ENCODE results near the gene CACNA1I. TPM values are rescaled to one million over a fixed set of nuclear protein-coding genes. Genes with fewer than 3 reads are reported as not detected.

CACNA1I gene
- total RNA-seq, 2 experiments from 2014 or later: 29.2 to 30.1 TPM

DNA sequence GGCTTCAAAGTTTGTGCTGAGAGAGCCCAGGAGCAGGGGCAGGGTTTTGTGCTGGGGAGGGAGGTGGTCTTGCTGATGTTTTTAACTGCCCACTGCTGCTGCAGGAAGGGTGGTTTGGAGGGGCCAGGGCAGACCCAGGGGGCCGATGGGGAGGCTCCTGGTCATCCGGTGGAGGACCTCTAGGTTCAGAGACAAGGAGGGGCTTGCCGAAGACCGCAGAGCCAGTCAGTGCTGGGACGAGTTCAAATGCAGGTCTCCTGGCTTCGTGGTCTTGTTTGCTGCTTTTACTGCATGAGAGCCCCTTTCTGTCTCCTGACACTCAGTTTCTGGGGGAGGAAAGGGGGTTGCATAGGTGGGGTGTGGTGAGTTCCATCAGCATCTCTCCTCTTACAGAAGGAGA is 26.0 kb downstream of the CACNA1I start:
- H3K27me3 Mint-ChIP-seq: peaks cover 5% of the 10 kb centered on the region
- TF ChIP-seq, protein P1, sequence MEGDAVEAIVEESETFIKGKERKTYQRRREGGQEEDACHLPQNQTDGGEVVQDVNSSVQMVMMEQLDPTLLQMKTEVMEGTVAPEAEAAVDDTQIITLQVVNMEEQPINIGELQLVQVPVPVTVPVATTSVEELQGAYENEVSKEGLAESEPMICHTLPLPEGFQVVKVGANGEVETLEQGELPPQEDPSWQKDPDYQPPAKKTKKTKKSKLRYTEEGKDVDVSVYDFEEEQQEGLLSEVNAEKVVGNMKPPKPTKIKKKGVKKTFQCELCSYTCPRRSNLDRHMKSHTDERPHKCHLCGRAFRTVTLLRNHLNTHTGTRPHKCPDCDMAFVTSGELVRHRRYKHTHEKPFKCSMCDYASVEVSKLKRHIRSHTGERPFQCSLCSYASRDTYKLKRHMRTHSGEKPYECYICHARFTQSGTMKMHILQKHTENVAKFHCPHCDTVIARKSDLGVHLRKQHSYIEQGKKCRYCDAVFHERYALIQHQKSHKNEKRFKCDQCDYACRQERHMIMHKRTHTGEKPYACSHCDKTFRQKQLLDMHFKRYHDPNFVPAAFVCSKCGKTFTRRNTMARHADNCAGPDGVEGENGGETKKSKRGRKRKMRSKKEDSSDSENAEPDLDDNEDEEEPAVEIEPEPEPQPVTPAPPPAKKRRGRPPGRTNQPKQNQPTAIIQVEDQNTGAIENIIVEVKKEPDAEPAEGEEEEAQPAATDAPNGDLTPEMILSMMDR (IDR thresholded peaks at IDR 0.05): no peak
- no peak overlapping the region for H3K27ac Mint-ChIP-seq
- no peak for ATAC-seq (ENCODE audit: poor library complexity)
- H3K9me3 ChIP-seq (ENCODE audit: control insufficient read depth in 1 of 2, insufficient read depth in 1 of 2, low read length in 2 of 2): peaks cover 0 to 5% of the 10 kb centered on the region in 2 experiments
- H3K36me3 ChIP-seq (ENCODE audit: insufficient read depth, low read length): no peaks in the 10 kb centered on the region
- POLR2A ChIA-PET: no interaction called here
- H3K27ac ChIP-seq (ENCODE audit: low read depth in 1 of 2, low read length in 2 of 2): no peak overlapping the region
- no peak overlapping the region for H3K4me3 ChIP-seq (ENCODE audit: low read length)
- no peak overlapping the region for H3K4me3 Mint-ChIP-seq
- intact Hi-C loops (cut with DNase I, micrococcal nuclease): no loop called here
- no peak for DNase-seq
- CTCF ChIA-PET: no interaction called here
- no peaks in the 10 kb centered on the region for H3K9me3 Mint-ChIP-seq
- H3K36me3 Mint-ChIP-seq (ENCODE audit: low read depth): no peaks in the 10 kb centered on the region
- H3K27me3 ChIP-seq (ENCODE audit: control insufficient read depth in 1 of 2, insufficient read depth in 2 of 2, low read length in 2 of 2): peaks cover 0 to 3% of the 10 kb centered on the region in 2 experiments
- H3K4me1 Mint-ChIP-seq (ENCODE audit: low read depth): peaks cover 21% of the 10 kb centered on the region
- peaks cover 27% of the 10 kb centered on the region for H3K4me1 ChIP-seq (ENCODE audit: insufficient read depth, low read length)

DNA sequence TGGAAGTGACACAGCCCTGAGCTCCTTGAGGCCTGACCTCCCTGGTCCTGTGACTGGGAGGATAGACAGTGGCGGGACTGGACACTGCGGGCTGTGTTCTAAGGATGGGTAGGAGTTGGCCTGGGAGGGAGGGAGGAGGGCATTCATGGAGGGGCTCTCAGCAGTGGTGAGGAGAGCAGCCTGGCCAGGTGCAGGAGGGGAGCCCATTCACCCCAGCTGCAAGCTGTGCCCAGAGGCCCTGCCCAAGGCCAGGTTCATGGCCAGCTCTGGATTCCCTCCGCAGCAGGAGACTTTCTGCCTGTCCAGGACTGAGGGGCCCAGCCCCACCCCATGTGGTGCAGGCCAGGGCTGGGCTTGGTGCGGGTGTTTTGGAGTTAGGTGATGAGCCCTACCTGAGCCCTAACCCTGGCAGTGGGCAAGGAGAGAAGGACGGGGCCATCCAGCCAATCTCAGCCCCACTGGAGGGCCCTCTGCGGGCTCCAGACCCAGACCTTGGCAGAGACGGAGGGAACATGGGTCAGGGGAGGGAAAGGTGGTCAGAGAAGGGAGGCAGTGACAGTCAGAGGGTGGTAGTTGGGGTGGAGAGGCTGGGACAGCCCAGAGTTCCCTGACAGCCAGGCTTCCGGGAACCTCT is 26.8 kb downstream of the CACNA1I start:
- Mint-ChIP-seq H3K4me1 (ENCODE audit: low read depth) (peaks cover 29% of the 10 kb centered on the region), H3K27me3 (peaks cover 5% of the 10 kb centered on the region), H3K27ac (no peak overlapping the region), H3K9me3 (peaks cover 5% of the 10 kb centered on the region), H3K4me3 (no peak overlapping the region), H3K36me3 (ENCODE audit: low read depth) (no peaks in the 10 kb centered on the region)
- Histone ChIP-seq H3K9me3 (ENCODE audit: control insufficient read depth in 1 of 2, insufficient read depth in 1 of 2, low read length in 2 of 2) (peaks cover 0 to 5% of the 10 kb centered on the region in 2 experiments), H3K4me3 (ENCODE audit: low read length) (no peak overlapping the region), H3K27ac (ENCODE audit: low read depth in 1 of 2, low read length in 2 of 2) (no peak overlapping the region), H3K27me3 (ENCODE audit: control insufficient read depth in 1 of 2, insufficient read depth in 2 of 2, low read length in 2 of 2) (peaks cover 0 to 3% of the 10 kb centered on the region in 2 experiments), H3K4me1 (ENCODE audit: insufficient read depth, low read length) (peaks cover 32% of the 10 kb centered on the region), H3K36me3 (ENCODE audit: insufficient read depth, low read length) (no peaks in the 10 kb centered on the region)
- intact Hi-C loops (cut with DNase I, micrococcal nuclease): no loop called here
- ATAC-seq (ENCODE audit: poor library complexity): no peak
- ChIA-PET CTCF (no interaction called here), POLR2A (no interaction called here)
- TF ChIP-seq, protein P1 (IDR thresholded peaks at IDR 0.05): no peak
- DNase-seq: no peak

DNA sequence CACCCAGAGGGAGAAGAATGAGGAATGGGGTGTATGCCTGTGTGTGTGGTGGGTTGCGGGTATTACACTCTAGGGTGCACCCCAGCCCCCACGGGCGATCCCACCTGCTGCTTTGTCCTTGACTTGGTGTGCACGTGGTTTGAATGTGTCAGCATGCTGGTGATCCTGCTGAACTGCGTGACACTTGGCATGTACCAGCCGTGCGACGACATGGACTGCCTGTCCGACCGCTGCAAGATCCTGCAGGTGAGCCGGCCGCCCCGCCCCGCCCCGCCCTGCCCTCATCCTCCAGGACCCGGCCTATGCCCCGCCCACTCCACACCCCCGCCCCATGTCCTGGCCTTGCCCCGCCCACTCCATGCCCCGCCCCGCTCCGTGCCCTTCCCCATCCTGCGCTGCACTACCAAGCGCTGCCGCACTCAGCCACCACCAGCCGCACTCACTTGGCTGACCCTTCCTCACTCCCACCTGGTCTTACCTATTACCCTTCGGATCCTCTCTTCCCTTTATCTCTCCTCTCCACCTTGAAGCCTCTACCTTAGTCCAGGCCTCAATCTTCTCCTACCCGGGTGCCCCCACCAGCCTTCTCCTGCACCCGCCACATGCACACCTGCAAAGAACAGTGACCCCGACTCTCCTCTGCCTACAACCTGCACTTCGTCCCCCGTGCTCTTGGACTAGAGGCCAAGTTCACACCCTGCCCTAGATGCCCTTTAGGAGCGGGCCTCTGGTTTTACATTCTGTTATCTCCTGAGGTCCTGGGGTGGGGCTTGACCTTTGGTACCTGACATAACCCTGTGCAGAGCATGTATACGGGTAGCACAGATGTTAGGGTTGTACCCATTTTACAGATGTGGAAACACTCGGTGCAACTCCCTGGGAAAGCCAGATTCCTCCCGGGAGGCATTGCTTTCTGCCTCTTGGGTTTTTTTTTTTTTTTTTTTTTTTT is 27.7 kb downstream of the CACNA1I start:
- Histone ChIP-seq H3K27ac (ENCODE audit: low read depth in 1 of 2, low read length in 2 of 2) (no peak overlapping the region), H3K4me3 (ENCODE audit: low read length) (no peak overlapping the region), H3K9me3 (ENCODE audit: control insufficient read depth in 1 of 2, insufficient read depth in 1 of 2, low read length in 2 of 2) (peaks cover 0 to 5% of the 10 kb centered on the region in 2 experiments), H3K36me3 (ENCODE audit: insufficient read depth, low read length) (no peaks in the 10 kb centered on the region), H3K27me3 (ENCODE audit: control insufficient read depth in 1 of 2, insufficient read depth in 2 of 2, low read length in 2 of 2) (peaks cover 0 to 3% of the 10 kb centered on the region in 2 experiments), H3K4me1 (ENCODE audit: insufficient read depth, low read length) (peaks cover 38% of the 10 kb centered on the region)
- intact Hi-C loops (cut with DNase I, micrococcal nuclease): no loop called here
- POLR2A ChIA-PET: interaction anchor here (0.6 kb wide), 1 partner anchor 14 kb away, joined by 3 read pairs; no protein-coding TSS in a partner anchor
- peaks cover 5% of the 10 kb centered on the region for H3K27me3 Mint-ChIP-seq
- DNase-seq (peak; percentile 59 to 89 (median 76)), ATAC-seq (ENCODE audit: poor library complexity) (peak; percentile 88)
- no peak overlapping the region for H3K27ac Mint-ChIP-seq
- peaks cover 9% of the 10 kb centered on the region for H3K9me3 Mint-ChIP-seq
- TF ChIP-seq, protein P1 (IDR thresholded peaks at IDR 0.05): peak; percentile 20
- CTCF ChIA-PET: no interaction called here
- H3K4me1 Mint-ChIP-seq (ENCODE audit: low read depth): peaks cover 37% of the 10 kb centered on the region
- no peaks in the 10 kb centered on the region for H3K36me3 Mint-ChIP-seq (ENCODE audit: low read depth)
- no peak overlapping the region for H3K4me3 Mint-ChIP-seq
